ENCODE measurements around the gene MATCAP1. TPM values are rescaled to one million over a fixed set of nuclear protein-coding genes. Genes with fewer than 3 reads are reported as not detected.

MATCAP1 gene
- polyA plus RNA-seq, 1 donor from 2014 or later: 323 TPM

DNA sequence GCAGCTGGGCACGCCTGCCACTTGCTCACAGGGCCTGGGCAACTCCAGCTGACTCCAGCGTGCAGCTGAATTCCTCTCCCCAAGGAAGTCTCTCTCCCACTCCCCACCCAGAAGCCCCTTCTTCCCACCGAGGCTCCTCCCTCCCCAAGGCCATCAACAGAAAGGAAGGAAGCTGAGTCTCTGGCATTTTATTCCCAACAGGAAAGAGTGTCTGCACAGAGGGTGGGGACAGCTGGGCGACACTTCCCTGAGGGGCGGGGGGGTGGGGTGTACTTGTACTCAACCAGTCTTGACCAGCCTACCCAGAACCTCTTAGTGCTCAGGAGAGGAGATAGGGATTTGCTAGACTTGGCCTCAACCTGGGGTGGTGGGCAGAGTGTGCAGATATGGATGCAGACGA is 6.3 kb upstream of the MATCAP1 start, which contains the start of gene EXOC3L1:
TSS of gene EXOC3L1 (minus strand) at position 96 of the 400 bp plus-strand sequence. CDS start 460 bp downstream, outside the sequence.
- H3K27me3 ChIP-seq (ENCODE audit: insufficient read depth, low read depth, low read length): no peaks in the 10 kb centered on the region
- TF ChIP-seq, protein P1, sequence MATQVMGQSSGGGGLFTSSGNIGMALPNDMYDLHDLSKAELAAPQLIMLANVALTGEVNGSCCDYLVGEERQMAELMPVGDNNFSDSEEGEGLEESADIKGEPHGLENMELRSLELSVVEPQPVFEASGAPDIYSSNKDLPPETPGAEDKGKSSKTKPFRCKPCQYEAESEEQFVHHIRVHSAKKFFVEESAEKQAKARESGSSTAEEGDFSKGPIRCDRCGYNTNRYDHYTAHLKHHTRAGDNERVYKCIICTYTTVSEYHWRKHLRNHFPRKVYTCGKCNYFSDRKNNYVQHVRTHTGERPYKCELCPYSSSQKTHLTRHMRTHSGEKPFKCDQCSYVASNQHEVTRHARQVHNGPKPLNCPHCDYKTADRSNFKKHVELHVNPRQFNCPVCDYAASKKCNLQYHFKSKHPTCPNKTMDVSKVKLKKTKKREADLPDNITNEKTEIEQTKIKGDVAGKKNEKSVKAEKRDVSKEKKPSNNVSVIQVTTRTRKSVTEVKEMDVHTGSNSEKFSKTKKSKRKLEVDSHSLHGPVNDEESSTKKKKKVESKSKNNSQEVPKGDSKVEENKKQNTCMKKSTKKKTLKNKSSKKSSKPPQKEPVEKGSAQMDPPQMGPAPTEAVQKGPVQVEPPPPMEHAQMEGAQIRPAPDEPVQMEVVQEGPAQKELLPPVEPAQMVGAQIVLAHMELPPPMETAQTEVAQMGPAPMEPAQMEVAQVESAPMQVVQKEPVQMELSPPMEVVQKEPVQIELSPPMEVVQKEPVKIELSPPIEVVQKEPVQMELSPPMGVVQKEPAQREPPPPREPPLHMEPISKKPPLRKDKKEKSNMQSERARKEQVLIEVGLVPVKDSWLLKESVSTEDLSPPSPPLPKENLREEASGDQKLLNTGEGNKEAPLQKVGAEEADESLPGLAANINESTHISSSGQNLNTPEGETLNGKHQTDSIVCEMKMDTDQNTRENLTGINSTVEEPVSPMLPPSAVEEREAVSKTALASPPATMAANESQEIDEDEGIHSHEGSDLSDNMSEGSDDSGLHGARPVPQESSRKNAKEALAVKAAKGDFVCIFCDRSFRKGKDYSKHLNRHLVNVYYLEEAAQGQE (IDR thresholded peaks at IDR 0.05; ENCODE audit: borderline replicate concordance): no peak
- TF ChIP-seq TAF1 (IDR thresholded peaks at IDR 0.05; ENCODE audit: low read depth) (no peak), EZH2 (IDR thresholded peaks at IDR 0.05; ENCODE audit: borderline replicate concordance, insufficient read depth, low read length, poor library complexity, severe bottlenecking) (no peak), EP300 (conservative IDR thresholded peaks at IDR 0.05; ENCODE audit: poor library complexity, severe bottlenecking) (no peak), POLR2AphosphoS5 (IDR thresholded peaks at IDR 0.05) (no peak), RAD21 (conservative IDR thresholded peaks at IDR 0.05) (no peak), MXI1 (conservative IDR thresholded peaks at IDR 0.05; ENCODE audit: poor library complexity, severe bottlenecking) (no peak)
- TF ChIP-seq, protein P2, sequence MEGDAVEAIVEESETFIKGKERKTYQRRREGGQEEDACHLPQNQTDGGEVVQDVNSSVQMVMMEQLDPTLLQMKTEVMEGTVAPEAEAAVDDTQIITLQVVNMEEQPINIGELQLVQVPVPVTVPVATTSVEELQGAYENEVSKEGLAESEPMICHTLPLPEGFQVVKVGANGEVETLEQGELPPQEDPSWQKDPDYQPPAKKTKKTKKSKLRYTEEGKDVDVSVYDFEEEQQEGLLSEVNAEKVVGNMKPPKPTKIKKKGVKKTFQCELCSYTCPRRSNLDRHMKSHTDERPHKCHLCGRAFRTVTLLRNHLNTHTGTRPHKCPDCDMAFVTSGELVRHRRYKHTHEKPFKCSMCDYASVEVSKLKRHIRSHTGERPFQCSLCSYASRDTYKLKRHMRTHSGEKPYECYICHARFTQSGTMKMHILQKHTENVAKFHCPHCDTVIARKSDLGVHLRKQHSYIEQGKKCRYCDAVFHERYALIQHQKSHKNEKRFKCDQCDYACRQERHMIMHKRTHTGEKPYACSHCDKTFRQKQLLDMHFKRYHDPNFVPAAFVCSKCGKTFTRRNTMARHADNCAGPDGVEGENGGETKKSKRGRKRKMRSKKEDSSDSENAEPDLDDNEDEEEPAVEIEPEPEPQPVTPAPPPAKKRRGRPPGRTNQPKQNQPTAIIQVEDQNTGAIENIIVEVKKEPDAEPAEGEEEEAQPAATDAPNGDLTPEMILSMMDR (IDR thresholded peaks at IDR 0.05; ENCODE audit: poor library complexity, severe bottlenecking): no peak
- no peaks in the 10 kb centered on the region for H3F3A ChIP-seq (ENCODE audit: insufficient read depth, low read length, poor library complexity, severe bottlenecking)
- H3K27ac ChIP-seq (ENCODE audit: low read length): no peak within 1 kb of the TSS
- no peak within 1 kb of the TSS for H3K4me3 ChIP-seq (ENCODE audit: low read length)
- no peak within 1 kb of the TSS for H2AFZ ChIP-seq (ENCODE audit: low read depth, low read length)
- no peaks in the 10 kb centered on the region for H3K9me3 ChIP-seq (ENCODE audit: low read length)
- no peaks in the 10 kb centered on the region for H4K20me1 ChIP-seq (ENCODE audit: insufficient read depth)
- H3K9ac ChIP-seq (ENCODE audit: low read length): no peak within 1 kb of the TSS
- peaks cover 15% of the 10 kb centered on the region for H3K79me2 ChIP-seq (replicated peaks; ENCODE audit: insufficient read depth, low read length)
- H3K9me2 ChIP-seq (ENCODE audit: insufficient read depth, low read length): no peaks in the 10 kb centered on the region
- H3K4me2 ChIP-seq (ENCODE audit: low read length): no peak within 1 kb of the TSS
- no peaks in the 10 kb centered on the region for H3K36me3 ChIP-seq (ENCODE audit: insufficient read depth, low read length)

- H3K79me2 ChIP-seq (replicated peaks; ENCODE audit: insufficient read depth, low read length): peaks cover 15% of the 10 kb centered on the region
- H3K4me3 ChIP-seq (ENCODE audit: low read length): no peak overlapping the region
- no peaks in the 10 kb centered on the region for H3K9me2 ChIP-seq (ENCODE audit: insufficient read depth, low read length)
- H3K36me3 ChIP-seq (ENCODE audit: insufficient read depth, low read length): no peaks in the 10 kb centered on the region
- H3K9me3 ChIP-seq (ENCODE audit: low read length): no peaks in the 10 kb centered on the region
- no peak overlapping the region for H3K9ac ChIP-seq (ENCODE audit: low read length)
- no peak overlapping the region for H2AFZ ChIP-seq (ENCODE audit: low read depth, low read length)
- no peaks in the 10 kb centered on the region for H4K20me1 ChIP-seq (ENCODE audit: insufficient read depth)
- TF ChIP-seq TAF1 (IDR thresholded peaks at IDR 0.05; ENCODE audit: low read depth) (no peak), POLR2AphosphoS5 (IDR thresholded peaks at IDR 0.05) (no peak), MXI1 (conservative IDR thresholded peaks at IDR 0.05; ENCODE audit: poor library complexity, severe bottlenecking) (no peak), RAD21 (conservative IDR thresholded peaks at IDR 0.05) (no peak), EZH2 (IDR thresholded peaks at IDR 0.05; ENCODE audit: borderline replicate concordance, insufficient read depth, low read length, poor library complexity, severe bottlenecking) (no peak), EP300 (conservative IDR thresholded peaks at IDR 0.05; ENCODE audit: poor library complexity, severe bottlenecking) (no peak), SMC3 (conservative IDR thresholded peaks at IDR 0.05; ENCODE audit: poor library complexity) (no peak)
- TF ChIP-seq, protein P2 (IDR thresholded peaks at IDR 0.05; ENCODE audit: poor library complexity, severe bottlenecking): no peak
- TF ChIP-seq, protein P1 (IDR thresholded peaks at IDR 0.05; ENCODE audit: borderline replicate concordance): no peak
- no peaks in the 10 kb centered on the region for H3K27me3 ChIP-seq (ENCODE audit: insufficient read depth, low read depth, low read length)
- H3K4me2 ChIP-seq (ENCODE audit: low read length): no peak overlapping the region
- no peak overlapping the region for H3K27ac ChIP-seq (ENCODE audit: low read length)
- H3F3A ChIP-seq (ENCODE audit: insufficient read depth, low read length, poor library complexity, severe bottlenecking): no peaks in the 10 kb centered on the region
These were observed 5.0 kb upstream of the MATCAP1 start for GRCh38 chr16:67188798-67189197.
